SJCRH30 (cell line): Measurements from ENCODE around the gene GPR171. TPM values are rescaled to one million over a fixed set of nuclear protein-coding genes. Genes with fewer than 3 reads are reported as not detected.
"Not testable (repeated sequence)": the region's sequence is repeated elsewhere in the genome, so short reads cannot be mapped to it uniquely, and the experiment has no call there.

Source experiments
- DNase-seq, 2 experiments: peaks; one replicate each; pipeline ENCODE4 v3.0.0-alpha.2; 2015 to 2020
- H3K27ac ChIP-seq: fragments of 250-450 bp; sonication (Bioruptor Pico); 2 replicates; pipeline ENCODE4 v1.5.1; 2020; ENCODE audit warnings: mild to moderate bottlenecking, moderate library complexity
- H3K27me3 ChIP-seq: fragments of 250-450 bp; sonication (Bioruptor Pico); 2 replicates; pipeline ENCODE4 v1.5.1; 2020; ENCODE audit warnings: mild to moderate bottlenecking, moderate library complexity
- H3K36me3 ChIP-seq: fragments of 250-450 bp; sonication (Bioruptor Pico); 2 replicates; pipeline ENCODE4 v1.5.1; 2020; ENCODE audit warnings: mild to moderate bottlenecking, moderate library complexity
- H3K4me1 ChIP-seq: fragments of 250-450 bp; sonication (Bioruptor Pico); 2 replicates; pipeline ENCODE4 v1.5.1; 2020; ENCODE audit warnings: mild to moderate bottlenecking, moderate library complexity
- H3K4me3 ChIP-seq: fragments of 250-450 bp; sonication (Bioruptor Pico); 2 replicates; pipeline ENCODE4 v1.5.1; 2020; ENCODE audit warnings: mild to moderate bottlenecking, moderate library complexity
- H3K9me3 ChIP-seq: fragments of 250-450 bp; sonication (Bioruptor Pico); replicated peaks from 2 replicates; pipeline ENCODE4 v1.5.1; 2020; ENCODE audit warnings: mild to moderate bottlenecking, moderate library complexity
- total RNA-seq: library from RNA; depleted of rRNA; stranded (reverse); fragments of >200 nt; shearing (Covaris generic); gene quantifications from 2 replicates; pipeline ENCODE4 v1.2.3, GENCODE V29; 2014

Gene GPR171
- total RNA-seq, 1 experiment from 2014 or later = not detected

DNA sequence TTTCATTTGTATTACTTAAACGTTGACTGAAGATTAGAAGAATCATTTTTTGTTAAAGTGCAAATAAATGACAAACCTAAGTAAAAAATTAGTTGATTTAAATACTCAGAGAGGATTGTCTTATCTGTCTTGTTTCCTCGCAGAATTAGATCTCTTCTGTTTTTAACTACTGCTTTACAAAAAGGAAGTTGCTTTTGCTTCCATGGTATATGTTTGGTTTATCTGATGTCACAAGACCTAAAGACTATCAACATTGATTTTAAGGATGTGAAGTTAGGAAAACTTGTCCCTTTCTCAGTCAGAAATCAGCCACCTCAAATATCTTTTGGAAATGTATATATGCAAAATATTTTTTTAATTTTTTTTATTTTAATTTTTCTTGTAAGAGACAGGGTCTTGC lies 28.7 kb downstream of the GPR171 start:
- H3K4me3 ChIP-seq = no peak overlapping the region
- DNase-seq = no peak
- H3K9me3 ChIP-seq = no peaks in the 10 kb centered on the region
- no peaks in the 10 kb centered on the region for H3K4me1 ChIP-seq
- no peaks in the 10 kb centered on the region for H3K36me3 ChIP-seq
- no peak overlapping the region for H3K27ac ChIP-seq
- H3K27me3 ChIP-seq = peaks cover 6% of the 10 kb centered on the region; the same call in 1 of the 2 replicates

DNA sequence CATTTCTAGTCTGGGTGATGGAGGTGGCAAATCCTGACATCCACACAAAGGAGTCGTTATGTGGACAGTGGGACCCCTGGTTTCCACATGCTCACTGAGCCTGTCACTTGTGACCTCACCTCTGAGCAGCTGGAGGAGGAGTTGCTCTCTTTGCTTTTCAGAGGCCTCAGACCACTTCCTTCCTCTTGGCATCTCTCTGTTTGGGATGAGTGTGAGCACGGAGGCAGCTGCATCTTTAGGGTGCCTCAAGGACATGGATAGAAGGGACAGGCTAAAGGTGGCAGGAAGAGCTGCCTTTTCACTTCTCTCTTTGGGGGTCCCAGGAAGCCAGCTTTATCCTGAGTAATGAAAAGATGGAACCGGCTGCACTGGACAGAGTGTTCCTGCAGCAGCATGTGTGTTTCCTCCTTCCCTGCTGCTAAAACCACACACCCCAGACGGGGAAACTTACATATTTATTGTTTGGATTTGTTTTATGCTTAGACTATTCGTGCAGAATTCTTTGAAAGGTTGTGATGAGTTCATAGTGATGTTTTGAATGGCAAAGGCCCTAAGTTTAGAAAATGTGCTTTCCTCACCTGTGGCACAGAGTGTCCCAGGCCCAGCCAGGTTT lies 31.8 kb downstream of the GPR171 start:
- Histone ChIP-seq H3K9me3 (no peaks in the 10 kb centered on the region), H3K4me1 (no peaks in the 10 kb centered on the region), H3K4me3 (no peak overlapping the region), H3K27ac (no peak overlapping the region), H3K27me3 (peaks cover 6% of the 10 kb centered on the region; the same call in 1 of the 2 replicates), H3K36me3 (no peaks in the 10 kb centered on the region)
- DNase-seq = peak in 1 of 2 experiments; percentile 26

DNA sequence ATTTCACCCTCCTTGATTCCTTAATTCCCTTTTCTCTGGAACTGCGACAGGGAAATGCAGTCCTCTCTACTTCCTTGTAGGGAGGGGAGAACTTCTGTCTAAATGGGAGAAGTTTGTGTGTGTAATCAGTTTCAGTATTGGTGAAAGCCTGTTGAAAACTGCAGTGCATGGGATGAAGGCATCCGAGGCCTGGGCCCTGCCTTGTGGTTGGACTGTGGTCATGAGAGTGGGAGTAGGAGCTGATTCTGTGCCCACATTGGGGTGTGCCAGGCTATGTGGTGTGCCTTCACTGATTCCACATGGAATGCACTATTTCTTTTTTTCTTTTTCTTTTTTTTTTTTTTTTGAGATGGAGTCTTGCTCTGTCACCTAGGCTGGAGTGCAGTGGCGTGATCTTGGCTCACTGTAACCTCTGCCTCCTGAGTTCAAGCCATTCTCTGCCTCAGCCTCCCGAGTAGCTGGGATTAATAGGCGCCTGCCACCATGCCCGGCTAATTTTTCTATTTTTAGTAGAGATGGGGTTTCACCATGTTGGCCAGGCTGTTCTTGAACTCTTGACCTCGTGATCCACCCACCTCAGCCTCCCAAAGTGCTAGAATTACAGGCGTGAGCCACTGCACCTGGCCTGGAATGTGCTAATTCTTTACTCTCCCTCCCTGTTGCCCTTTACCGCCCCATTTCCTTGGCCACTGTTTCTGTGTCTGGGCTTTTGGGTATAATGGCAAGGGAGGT lies 32.9 kb downstream of the GPR171 start:
- H3K4me1 ChIP-seq, DNase-seq, H3K4me3 ChIP-seq, H3K36me3 ChIP-seq, H3K9me3 ChIP-seq, H3K27ac ChIP-seq, H3K27me3 ChIP-seq: not testable (repeated sequence)

DNA sequence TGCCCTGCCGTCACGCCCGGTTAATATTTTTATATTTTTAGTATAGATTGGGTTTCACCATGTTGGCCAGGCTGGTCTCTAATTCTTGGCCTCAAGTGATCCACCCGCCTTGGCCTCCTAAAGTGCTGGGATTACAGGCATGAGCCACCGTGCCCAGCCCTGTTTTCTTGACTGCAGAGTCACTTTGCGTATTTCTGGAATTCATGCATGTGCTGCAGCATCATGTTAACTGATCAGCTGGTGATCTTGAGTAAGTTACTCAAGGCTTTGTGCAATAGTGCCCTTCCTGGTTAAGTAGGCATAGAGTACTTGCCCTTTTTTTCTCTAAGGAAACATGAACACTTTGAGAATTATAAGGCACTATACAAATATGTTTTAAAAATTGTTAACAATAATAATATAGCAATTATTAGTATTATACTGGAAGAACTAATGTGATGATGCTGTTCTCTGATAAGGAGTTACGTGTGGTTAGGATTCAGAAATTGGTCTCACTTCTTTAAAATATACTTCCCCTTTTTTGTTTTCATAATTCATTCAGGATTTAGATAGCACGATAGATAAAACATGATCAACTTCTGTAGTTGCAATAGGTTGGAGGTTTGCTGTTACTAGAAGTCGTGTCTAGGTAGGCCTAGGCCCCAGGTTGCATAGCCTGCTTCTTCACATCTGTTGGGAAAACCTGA lies 33.6 kb downstream of the GPR171 start:
- no peak overlapping the region for H3K27ac ChIP-seq
- no peaks in the 10 kb centered on the region for H3K4me1 ChIP-seq
- peaks cover 6% of the 10 kb centered on the region; the same call in 1 of the 2 replicates for H3K27me3 ChIP-seq
- H3K4me3 ChIP-seq = no peak overlapping the region
- H3K9me3 ChIP-seq = no peaks in the 10 kb centered on the region
- DNase-seq = no peak
- no peaks in the 10 kb centered on the region for H3K36me3 ChIP-seq

DNA sequence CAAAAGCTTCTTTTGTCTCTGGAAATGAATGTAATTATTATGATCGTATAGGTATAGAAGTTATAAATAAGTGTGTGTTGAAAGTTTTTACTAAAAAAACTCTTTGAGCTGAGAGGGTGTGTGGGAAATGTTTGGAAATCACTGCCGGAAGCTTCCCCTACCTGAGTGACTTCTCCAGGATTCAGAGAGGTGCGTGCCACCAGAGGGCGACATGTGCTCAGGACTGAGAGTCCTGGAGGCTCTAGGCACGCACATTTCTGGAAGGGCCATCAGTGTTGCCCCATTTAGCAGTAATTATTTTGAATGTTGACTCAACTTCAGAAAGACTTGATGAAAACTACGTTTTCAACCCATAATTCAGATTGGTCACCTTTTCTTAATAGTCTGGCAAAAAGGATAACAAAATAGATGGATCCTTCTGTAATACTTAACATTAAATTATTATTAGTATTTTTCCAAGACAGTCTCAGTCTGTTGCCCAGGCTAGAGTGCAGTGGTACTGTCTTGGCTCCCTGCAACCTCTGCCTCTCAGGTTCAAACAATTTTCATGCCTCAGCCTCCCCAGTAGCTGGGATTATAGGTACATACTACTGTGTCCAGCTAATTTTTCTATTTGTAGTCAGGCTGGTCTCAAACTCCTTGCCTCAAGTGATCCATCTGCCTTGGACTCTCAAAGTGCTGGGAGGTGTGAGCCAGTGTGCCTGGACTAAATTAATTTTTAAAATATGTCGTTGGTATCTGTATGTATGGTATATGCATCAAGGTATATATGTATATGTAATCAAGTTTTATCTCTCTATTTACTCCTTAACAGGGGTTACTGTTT lies 34.5 kb downstream of the GPR171 start:
- Histone ChIP-seq H3K4me3 (no peak overlapping the region), H3K4me1 (no peaks in the 10 kb centered on the region), H3K9me3 (no peaks in the 10 kb centered on the region), H3K27me3 (peaks cover 6% of the 10 kb centered on the region; the same call in 1 of the 2 replicates), H3K27ac (no peak overlapping the region), H3K36me3 (no peaks in the 10 kb centered on the region)
- peak; percentile 42 to 64 for DNase-seq

DNA sequence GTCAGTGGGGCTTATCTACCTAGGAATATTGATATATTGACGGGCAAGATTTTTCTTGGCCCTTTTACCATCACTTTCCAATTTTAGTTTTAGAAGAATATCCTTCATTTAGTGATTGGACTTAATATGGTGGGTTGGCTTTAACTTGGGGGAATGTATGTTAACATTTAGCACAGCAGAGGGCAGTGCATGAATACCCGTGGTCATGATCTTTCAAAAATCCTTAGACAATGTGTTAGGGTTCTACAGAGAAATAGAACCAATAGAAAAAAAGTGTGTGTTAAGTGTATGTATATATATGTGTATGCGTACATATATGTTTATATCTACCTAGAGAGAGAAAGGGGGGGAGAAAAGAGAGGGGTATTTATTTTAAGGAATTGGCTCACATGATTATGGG lies 36.9 kb downstream of the GPR171 start:
- Histone ChIP-seq H3K27ac (no peak overlapping the region), H3K4me1 (no peaks in the 10 kb centered on the region)
- DNase-seq = no peak

DNA sequence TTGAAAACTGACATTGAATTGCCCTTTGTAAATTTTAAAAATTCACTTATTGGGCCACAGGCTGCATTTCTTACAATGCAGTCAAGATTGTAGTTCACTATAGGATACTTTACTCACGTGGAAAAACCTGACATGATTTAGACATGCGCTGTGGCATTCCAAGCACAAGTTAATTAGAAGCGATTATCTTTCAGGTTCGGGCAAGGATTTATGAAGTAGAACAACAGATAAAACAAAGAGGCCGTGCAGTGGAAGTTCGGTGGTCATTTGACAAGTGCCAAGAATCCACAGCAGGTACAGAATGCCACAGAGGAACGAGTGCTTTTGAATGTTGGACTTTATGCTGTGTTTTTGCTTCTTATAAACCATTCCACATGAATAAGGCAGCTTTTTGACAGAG lies 37.8 kb downstream of the GPR171 start:
- Histone ChIP-seq H3K9me3 (no peaks in the 10 kb centered on the region), H3K27me3 (no peaks in the 10 kb centered on the region; the same call in 1 of the 2 replicates), H3K4me3 (no peak overlapping the region), H3K36me3 (no peaks in the 10 kb centered on the region), H3K4me1 (no peaks in the 10 kb centered on the region), H3K27ac (no peak overlapping the region)
- DNase-seq = no peak

More for the DNA sequence above, 36.9 kb downstream of the GPR171 start:
- H3K27me3 ChIP-seq = no peaks in the 10 kb centered on the region
- no peaks in the 10 kb centered on the region for H3K36me3 ChIP-seq
- no peak overlapping the region for H3K4me3 ChIP-seq
- H3K9me3 ChIP-seq = no peaks in the 10 kb centered on the region

DNA sequence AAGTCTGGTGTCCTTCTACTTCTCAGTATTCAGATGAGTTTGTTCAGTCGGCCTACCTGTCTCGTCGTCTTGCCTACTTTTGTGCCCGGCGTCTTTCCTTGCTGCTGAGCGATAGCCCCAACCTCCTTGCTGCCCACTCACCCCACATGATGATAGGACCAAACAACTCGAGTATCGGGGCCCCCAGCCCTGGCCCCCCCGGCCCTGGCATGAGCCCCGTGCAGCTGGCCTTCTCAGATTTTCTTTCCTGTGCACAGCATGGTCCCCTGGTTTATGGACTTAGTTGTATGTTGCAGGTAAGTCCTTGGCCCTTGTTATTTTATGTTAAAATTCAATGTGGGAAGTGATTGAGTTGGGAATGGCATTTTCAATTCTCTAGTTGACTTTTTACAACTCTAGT lies 43.2 kb downstream of the GPR171 start:
- H3K27me3 ChIP-seq = no peaks in the 10 kb centered on the region; the same call in 1 of the 2 replicates
- peaks cover 5% of the 10 kb centered on the region; the same call in 1 of the 2 replicates for H3K4me1 ChIP-seq
- H3K4me3 ChIP-seq = no peak overlapping the region
- no peak for DNase-seq
- H3K27ac ChIP-seq = no peak overlapping the region
- H3K9me3 ChIP-seq = no peaks in the 10 kb centered on the region
- H3K36me3 ChIP-seq = no peaks in the 10 kb centered on the region

DNA sequence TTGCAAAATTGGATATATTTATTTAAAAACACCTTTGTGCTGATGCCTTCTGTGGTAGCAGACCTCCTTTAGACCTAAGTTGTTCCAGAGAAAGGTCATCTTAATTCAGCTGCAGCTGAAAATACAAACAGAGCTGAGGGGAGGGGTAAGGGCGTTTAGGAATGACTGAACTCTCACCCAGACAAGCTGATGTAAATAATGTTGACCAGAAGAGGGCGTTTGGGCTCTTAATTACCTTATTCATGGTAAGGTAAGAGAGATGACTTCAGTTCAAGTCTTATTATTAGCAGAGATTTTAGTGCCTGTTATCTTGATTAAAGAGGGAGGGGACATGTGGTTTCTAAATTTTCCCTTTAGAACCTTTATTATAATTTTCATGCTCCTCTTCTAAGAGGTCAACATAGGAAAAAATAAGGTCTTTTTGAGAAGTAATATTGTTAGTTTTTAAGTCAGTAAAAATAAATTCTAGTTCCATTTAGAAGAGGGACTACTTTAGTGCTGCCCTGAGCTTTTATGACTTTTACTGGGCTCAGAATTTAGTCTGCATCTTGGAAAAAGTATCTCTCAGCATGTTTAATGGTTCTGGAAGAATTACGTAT lies 46.3 kb downstream of the GPR171 start:
- Histone ChIP-seq H3K9me3 (no peaks in the 10 kb centered on the region), H3K27me3 (no peaks in the 10 kb centered on the region; the same call in 1 of the 2 replicates), H3K4me3 (no peak overlapping the region), H3K36me3 (no peaks in the 10 kb centered on the region), H3K27ac (no peak overlapping the region), H3K4me1 (peaks cover 5% of the 10 kb centered on the region; the same call in 1 of the 2 replicates)
- DNase-seq = peak; percentile 33 to 73

DNA sequence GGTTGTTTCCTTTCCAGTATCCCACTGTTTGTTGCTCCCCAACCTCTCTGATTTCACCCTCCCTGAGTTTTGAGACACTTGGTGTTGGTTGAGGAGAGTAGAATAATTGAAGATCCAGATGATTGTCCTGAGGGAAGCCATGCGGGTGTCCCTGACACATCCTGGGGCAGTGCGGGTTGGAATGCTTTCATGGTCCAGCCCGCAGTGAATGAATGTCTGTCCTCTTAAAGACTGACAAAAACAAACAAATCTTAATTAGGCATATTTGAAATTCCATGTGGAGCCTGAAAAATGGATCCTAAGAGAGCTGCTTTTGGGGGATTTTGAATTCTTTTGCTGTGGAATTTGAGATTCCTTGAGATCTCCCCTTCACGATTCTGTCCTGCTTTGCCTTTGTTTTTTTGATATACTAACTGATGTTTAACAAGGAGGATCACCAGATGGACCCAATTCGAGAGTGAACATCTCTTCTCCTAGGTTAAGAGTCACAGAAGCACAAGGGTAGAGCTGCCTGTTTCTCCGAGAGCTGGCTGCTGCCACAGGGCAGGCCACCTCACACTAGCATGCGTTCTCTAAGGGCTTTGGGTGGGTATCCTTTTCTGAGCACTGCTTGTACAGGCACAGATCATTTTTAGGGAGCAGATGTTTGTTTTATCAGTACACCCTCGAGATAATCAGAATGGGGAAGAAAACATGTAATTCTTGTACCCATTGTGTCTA lies 47.4 kb downstream of the GPR171 start:
- H3K4me3 ChIP-seq = no peak overlapping the region
- H3K36me3 ChIP-seq = no peaks in the 10 kb centered on the region
- no peaks in the 10 kb centered on the region for H3K9me3 ChIP-seq
- no peak for DNase-seq
- no peaks in the 10 kb centered on the region; the same call in 1 of the 2 replicates for H3K27me3 ChIP-seq
- peaks cover 5% of the 10 kb centered on the region; the same call in 1 of the 2 replicates for H3K4me1 ChIP-seq
- no peak overlapping the region for H3K27ac ChIP-seq

DNA sequence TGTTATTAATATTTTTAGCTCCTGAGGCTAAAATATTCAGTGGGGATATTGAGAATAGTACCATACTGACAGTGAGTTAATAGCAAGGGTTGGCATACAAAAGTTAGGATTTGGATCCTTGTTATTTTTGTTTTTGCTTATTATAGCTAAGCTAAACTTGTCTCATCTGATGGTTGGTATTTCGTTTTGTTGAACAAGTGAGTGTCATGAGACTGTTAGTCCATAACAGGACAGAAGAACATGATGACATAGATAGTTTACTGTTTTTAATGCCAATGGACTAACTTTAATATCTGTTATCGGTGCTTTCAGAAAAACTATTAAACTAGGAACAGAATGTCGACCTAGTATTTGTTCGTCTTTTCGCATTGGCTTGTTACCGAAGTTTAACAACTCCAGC lies 48.5 kb downstream of the GPR171 start:
- H3K27me3 ChIP-seq = no peaks in the 10 kb centered on the region; the same call in 1 of the 2 replicates
- no peaks in the 10 kb centered on the region for H3K9me3 ChIP-seq
- no peaks in the 10 kb centered on the region for H3K36me3 ChIP-seq
- H3K27ac ChIP-seq = no peak overlapping the region
- H3K4me1 ChIP-seq = peaks cover 5% of the 10 kb centered on the region; the same call in 1 of the 2 replicates
- DNase-seq = no peak
- no peak overlapping the region for H3K4me3 ChIP-seq

DNA sequence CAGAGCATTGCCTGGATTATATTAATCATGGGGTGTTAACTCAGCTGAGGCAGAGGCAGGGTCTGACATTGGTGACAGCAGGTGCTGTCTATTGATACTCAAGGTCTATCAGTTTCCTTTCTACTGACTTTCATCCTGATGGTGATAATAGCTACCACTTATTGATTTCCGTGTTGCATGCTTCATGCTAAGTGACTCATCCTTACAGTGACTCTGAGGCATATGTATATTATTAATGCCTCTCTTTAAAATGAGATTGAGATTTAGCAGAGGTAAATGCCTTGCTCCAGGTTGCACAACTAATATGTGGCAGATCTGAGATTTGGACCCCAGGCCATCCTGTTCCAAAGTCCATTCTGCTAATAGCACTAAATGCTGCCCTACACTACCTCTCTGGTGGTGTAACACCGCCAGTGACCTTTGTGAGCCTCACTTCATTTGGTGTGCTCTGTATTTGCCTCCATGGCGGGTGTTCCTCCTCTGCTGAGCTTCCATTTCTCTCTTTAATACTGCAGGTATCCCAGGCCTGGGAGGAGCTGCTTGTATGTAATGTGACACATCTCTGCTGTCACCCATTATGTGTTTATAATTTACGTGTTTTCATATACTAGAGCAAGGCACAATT lies 50.4 kb downstream of the GPR171 start:
- no peaks in the 10 kb centered on the region; the same call in 1 of the 2 replicates for H3K27me3 ChIP-seq
- no peak overlapping the region for H3K4me3 ChIP-seq
- H3K36me3 ChIP-seq = no peaks in the 10 kb centered on the region
- no peak for DNase-seq
- H3K4me1 ChIP-seq = peaks cover 5% of the 10 kb centered on the region; the same call in 1 of the 2 replicates
- no peaks in the 10 kb centered on the region for H3K9me3 ChIP-seq
- H3K27ac ChIP-seq = no peak overlapping the region
